IPS-11a (cell line): ENCODE results near the gene BRD7.

Experiments
- H3K4me3 ChIP-seq: one replicate; pipeline ENCODE4 v1.5.1; 2013; ENCODE audit warnings: low read depth, low read length, control low read depth

BRD7 gene

GRCh38 chr16:50275428-50276325 lies 93.1 kb downstream of the BRD7 start:
- H3K4me3 ChIP-seq = no peak overlapping the region

- H3K4me3 ChIP-seq = no peak overlapping the region
Measured at GRCh38 chr16:50275098-50275415, 93.7 kb downstream of the BRD7 start.

- no peak overlapping the region for H3K4me3 ChIP-seq
Measured at GRCh38 chr16:50274326-50275097, 94.3 kb downstream of the BRD7 start.

GRCh38 chr16:50273888-50274325 lies 94.9 kb downstream of the BRD7 start:
- H3K4me3 ChIP-seq = no peak overlapping the region

GRCh38 chr16:50273382-50273690 lies 95.5 kb downstream of the BRD7 start:
- H3K4me3 ChIP-seq = no peak overlapping the region

- H3K4me3 ChIP-seq = no peak overlapping the region
Measured at GRCh38 chr16:50272687-50273381, 96.0 kb downstream of the BRD7 start.

GRCh38 chr16:50272111-50272571 lies 96.6 kb downstream of the BRD7 start:
- H3K4me3 ChIP-seq = no peak overlapping the region

- no peak overlapping the region for H3K4me3 ChIP-seq
Measured at GRCh38 chr16:50271148-50272041, 97.4 kb downstream of the BRD7 start.

GRCh38 chr16:50270510-50271147 lies 98.2 kb downstream of the BRD7 start:
- H3K4me3 ChIP-seq = no peak overlapping the region

GRCh38 chr16:50269769-50270509 lies 98.8 kb downstream of the BRD7 start:
- no peak overlapping the region for H3K4me3 ChIP-seq

GRCh38 chr16:50269061-50269705 lies 99.6 kb downstream of the BRD7 start:
- no peak overlapping the region for H3K4me3 ChIP-seq

GRCh38 chr16:50268352-50268751 lies 100.4 kb downstream of the BRD7 start:
- no peak overlapping the region for H3K4me3 ChIP-seq

- H3K4me3 ChIP-seq = no peak overlapping the region
Measured at GRCh38 chr16:50267651-50268050, 101.1 kb downstream of the BRD7 start.

- H3K4me3 ChIP-seq = no peak overlapping the region
Measured at GRCh38 chr16:50267151-50267631, 101.6 kb downstream of the BRD7 start.

GRCh38 chr16:50266337-50267091 lies 102.3 kb downstream of the BRD7 start, which contains the start of gene ADCY7:
TSS of gene ADCY7 (plus strand) at chr16:50266551. CDS start at chr16:50288180, 21,629 bp downstream.
- H3K4me3 ChIP-seq = no peak within 1 kb of the TSS
